Gastrocnemius medialis (tissue), 4 donors: ENCODE measurements around the gene ZCWPW1. TPM values are rescaled to one million over a fixed set of nuclear protein-coding genes. Genes with fewer than 3 reads are reported as not detected.

Experiments
- ATAC-seq, 2 donors: fragments of 150-250 bp; one replicate each; pipeline ENCODE4 v1.9.1; 2016
- DNase-seq, 2 donors: peaks; one replicate each; pipeline ENCODE4 v3.0.0-alpha.2; 2019
- H3K27ac ChIP-seq, 4 donors: fragments of 200-600 bp; sonication (generic); 1 replicate in 1 of 4; 2 replicates in 3 of 4; pipeline ENCODE4 v1.5.1; 2016 to 2018; ENCODE audit warnings: mild to moderate bottlenecking in 2 of 4, moderate library complexity in 1 of 4
- H3K27me3 ChIP-seq, 3 donors: fragments of 200-600 bp; sonication (generic) in 2 of 3; 1 replicate in 1 of 3; 2 replicates in 2 of 3; pipeline versions ENCODE4 v1.5.1 to v1.6.0; 2016 to 2019; ENCODE audit warnings: mild to moderate bottlenecking in 1 of 3, moderate library complexity in 1 of 3
- H3K36me3 ChIP-seq, 2 donors: fragments of 200-600 bp; sonication (generic) in 1 of 2; one replicate each; pipeline ENCODE4 v1.5.1; 2017 to 2018
- H3K4me1 ChIP-seq, 2 donors: fragments of 200-600 bp; sonication (generic) in 1 of 2; one replicate each; pipeline ENCODE4 v1.5.1; 2016 to 2017; ENCODE audit warnings: mild to moderate bottlenecking in 2 of 2
- H3K4me3 ChIP-seq, 4 donors: fragments of 200-600 bp; sonication (generic) in 3 of 4; 1 replicate in 1 of 4; 2 replicates in 3 of 4; pipeline ENCODE4 v1.5.1; 2016 to 2019; ENCODE audit warnings: mild to moderate bottlenecking in 2 of 4
- H3K9me3 ChIP-seq, 3 donors: fragments of 200-600 bp; sonication (generic) in 2 of 3; 1 replicate in 1 of 3; 2 replicates in 2 of 3; pipeline ENCODE4 v1.5.1; 2016 to 2019
- POLR2A ChIP-seq, 2 donors: fragments of 450-650 bp; IDR thresholded peaks; one replicate each; pipeline ENCODE4 v1.6.1; 2017; ENCODE audit warnings: antibody characterized with exemption in 2 of 2, mild to moderate bottlenecking in 2 of 2, moderate library complexity in 2 of 2
- in situ Hi-C, 4 donors: fragments of 200-750 bp; cut with MboI; loops; one replicate each; pipeline versions ENCODE4 v1.15.0 to v1.8.0; 2017; ENCODE audit warnings: low sequenced_read_pairs in 4 of 4
- intact Hi-C: fragments of 100-400 bp; cut with DNase I; formaldehyde crosslinking; loops from one replicate; pipeline ENCODE4 v1.15.1; 2023; ENCODE audit warnings: low total_unique reads
- total RNA-seq, 4 donors: library from RNA; depleted of rRNA; stranded (reverse); fragments of >200 nt; gene quantifications; one replicate each; pipeline versions ENCODE4 v1.1.0 to v1.2.3, GENCODE V29; 2016
- TF ChIP-seq, protein P1 (sequence below), 5 experiments: fragments of 450-650 bp in 3 of 5; fragments of 200-600 bp in 2 of 5; sonication (generic) in 2 of 5; IDR thresholded peaks in 4 of 5; conservative IDR thresholded peaks in 1 of 5; 1 replicate in 4 of 5; 2 replicates in 1 of 5; pipeline ENCODE4 v1.5.1; 2016 to 2019; ENCODE audit warnings: antibody characterized with exemption in 5 of 5, mild to moderate bottlenecking in 3 of 5, moderate library complexity in 3 of 5

ZCWPW1 gene
- total RNA-seq, 4 donors from 2014 or later, result 1.6 to 8.5 (median 2.7) TPM

DNA sequence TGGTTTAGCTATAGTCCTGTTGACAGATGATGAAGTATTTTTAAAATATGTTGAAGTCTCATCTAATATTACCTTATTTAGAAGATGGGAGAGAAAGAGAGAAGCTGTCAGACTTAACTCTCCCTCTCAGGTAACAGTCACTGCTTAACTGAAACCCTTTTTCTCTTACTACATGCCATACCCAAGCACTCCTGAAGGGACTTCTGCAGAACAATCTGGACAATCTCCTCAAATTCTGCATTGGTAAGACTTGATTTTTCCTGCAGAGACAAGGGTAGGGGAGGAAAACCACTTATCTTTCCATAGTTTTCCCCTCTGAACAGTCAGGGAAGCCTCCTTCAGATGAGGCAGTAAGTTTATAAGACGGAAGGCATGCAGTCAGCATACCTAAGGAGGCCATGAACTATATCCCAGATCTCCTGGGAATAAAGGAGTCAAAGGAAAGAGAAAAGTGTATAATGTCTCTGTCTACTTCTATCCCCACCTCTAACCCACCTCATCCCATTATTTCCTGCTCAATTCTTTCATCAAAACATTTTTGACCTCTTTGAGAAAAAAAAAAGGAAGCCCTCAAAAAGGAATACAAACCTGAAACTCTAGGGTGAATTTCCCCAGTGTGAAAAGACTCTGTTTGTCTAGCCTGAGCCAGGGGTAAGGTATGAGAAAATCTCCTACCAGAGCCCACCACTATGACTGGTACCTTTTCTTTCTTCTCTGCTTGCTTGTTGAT is 9.4 kb downstream of the ZCWPW1 start:
- TF ChIP-seq, protein P1, sequence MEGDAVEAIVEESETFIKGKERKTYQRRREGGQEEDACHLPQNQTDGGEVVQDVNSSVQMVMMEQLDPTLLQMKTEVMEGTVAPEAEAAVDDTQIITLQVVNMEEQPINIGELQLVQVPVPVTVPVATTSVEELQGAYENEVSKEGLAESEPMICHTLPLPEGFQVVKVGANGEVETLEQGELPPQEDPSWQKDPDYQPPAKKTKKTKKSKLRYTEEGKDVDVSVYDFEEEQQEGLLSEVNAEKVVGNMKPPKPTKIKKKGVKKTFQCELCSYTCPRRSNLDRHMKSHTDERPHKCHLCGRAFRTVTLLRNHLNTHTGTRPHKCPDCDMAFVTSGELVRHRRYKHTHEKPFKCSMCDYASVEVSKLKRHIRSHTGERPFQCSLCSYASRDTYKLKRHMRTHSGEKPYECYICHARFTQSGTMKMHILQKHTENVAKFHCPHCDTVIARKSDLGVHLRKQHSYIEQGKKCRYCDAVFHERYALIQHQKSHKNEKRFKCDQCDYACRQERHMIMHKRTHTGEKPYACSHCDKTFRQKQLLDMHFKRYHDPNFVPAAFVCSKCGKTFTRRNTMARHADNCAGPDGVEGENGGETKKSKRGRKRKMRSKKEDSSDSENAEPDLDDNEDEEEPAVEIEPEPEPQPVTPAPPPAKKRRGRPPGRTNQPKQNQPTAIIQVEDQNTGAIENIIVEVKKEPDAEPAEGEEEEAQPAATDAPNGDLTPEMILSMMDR (IDR thresholded peaks at IDR 0.05 in 4 of 5, conservative IDR thresholded peaks at IDR 0.05 in 1 of 5), result no peak
- no peak for TF ChIP-seq POLR2A (IDR thresholded peaks at IDR 0.05)
- in situ Hi-C loops, result no loop called here
- Histone ChIP-seq H3K4me1 (no peaks in the 10 kb centered on the region), H3K9me3 (no peaks in the 10 kb centered on the region), H3K27ac (no peak overlapping the region), H3K36me3 (peaks cover 0 to 5% of the 10 kb centered on the region in 2 donors), H3K27me3 (no peaks in the 10 kb centered on the region), H3K4me3 (no peak overlapping the region)
- intact Hi-C loops, result no loop called here
- ATAC-seq, result no peak
- DNase-seq, result no peak

DNA sequence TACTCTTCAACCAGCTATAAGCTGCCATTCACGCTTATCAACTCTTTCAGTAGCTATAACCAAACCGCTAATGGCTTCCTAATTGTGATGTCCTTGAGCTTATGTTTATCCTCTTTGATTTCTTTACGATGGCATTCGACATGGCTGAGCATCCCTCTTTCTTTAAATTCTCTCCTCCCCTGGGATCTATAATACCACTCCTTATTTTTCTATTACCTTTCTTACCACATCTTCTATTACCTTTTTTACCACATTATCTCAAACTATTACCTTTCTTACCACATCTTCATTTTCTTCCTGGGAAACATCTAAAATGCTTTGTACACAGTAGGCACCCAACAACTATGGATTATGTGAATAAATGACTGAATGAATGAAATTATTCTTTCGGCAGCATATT is 13.1 kb downstream of the ZCWPW1 start:
- H3K27ac ChIP-seq, result no peak overlapping the region
- in situ Hi-C loops, result no loop called here

DNA sequence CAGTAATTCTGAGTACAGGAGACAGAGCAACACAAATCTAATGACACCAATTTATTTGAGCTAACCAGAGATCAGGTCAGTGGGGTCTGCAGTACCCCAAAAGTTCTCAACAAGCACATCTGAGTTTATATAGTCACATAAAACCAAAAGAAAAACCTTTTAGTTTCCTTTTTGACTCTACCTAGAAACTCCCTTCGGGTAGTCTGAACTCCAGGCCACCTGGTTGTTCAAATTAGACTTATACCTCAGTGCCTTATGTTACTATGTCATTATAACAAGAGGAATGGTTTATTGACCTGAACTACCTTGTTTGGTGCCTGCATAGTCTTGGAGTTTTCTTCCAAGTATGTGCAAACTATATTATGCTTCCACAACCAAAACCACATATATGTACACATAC is 14.6 kb downstream of the ZCWPW1 start:
- in situ Hi-C loops, result no loop called here
- ATAC-seq (no peak), DNase-seq (no peak)
- Histone ChIP-seq H3K9me3 (no peaks in the 10 kb centered on the region), H3K4me3 (no peak overlapping the region), H3K27ac (no peak overlapping the region), H3K4me1 (no peaks in the 10 kb centered on the region), H3K27me3 (no peaks in the 10 kb centered on the region), H3K36me3 (no peaks in the 10 kb centered on the region)
- TF ChIP-seq, protein P1 (IDR thresholded peaks at IDR 0.05 in 4 of 5, conservative IDR thresholded peaks at IDR 0.05 in 1 of 5), result no peak
- TF ChIP-seq POLR2A (IDR thresholded peaks at IDR 0.05), result no peak
- intact Hi-C loops, result no loop called here

More for the DNA sequence above, 13.1 kb downstream of the ZCWPW1 start:
- H3K27me3 ChIP-seq, result no peaks in the 10 kb centered on the region
- no peak overlapping the region for H3K4me3 ChIP-seq
- no peaks in the 10 kb centered on the region for H3K36me3 ChIP-seq
- intact Hi-C loops, result no loop called here
- TF ChIP-seq, protein P1 (IDR thresholded peaks at IDR 0.05 in 4 of 5, conservative IDR thresholded peaks at IDR 0.05 in 1 of 5), result no peak
- no peak for TF ChIP-seq POLR2A (IDR thresholded peaks at IDR 0.05)
- no peaks in the 10 kb centered on the region for H3K4me1 ChIP-seq
- DNase-seq, result no peak
- no peak for ATAC-seq
- no peaks in the 10 kb centered on the region for H3K9me3 ChIP-seq

DNA sequence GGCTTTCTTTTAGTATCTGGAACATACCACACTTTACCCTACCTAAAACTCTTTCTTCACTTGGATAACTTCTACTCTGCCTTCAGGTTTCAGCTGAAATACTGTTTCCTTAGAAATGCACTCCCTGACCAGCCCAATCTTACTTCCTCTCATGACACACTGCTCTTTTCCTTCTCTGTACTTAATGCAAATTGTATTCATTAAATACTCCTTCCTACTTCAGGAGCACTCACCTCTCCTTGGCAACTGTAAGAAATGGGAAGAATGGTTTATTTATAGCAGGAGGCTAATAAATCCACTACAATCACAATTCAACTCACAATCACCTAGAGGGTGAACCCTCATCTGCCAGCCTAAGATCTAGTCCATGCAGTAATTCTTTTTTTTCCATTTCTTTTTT is 15.2 kb downstream of the ZCWPW1 start:
- Histone ChIP-seq H3K4me1 (no peaks in the 10 kb centered on the region), H3K27ac (no peak overlapping the region), H3K27me3 (no peaks in the 10 kb centered on the region), H3K36me3 (no peaks in the 10 kb centered on the region), H3K9me3 (no peaks in the 10 kb centered on the region), H3K4me3 (no peak overlapping the region)
- intact Hi-C loops, result no loop called here
- no peak for DNase-seq
- in situ Hi-C loops, result no loop called here
- ATAC-seq, result no peak
- TF ChIP-seq POLR2A (IDR thresholded peaks at IDR 0.05), result no peak
- TF ChIP-seq, protein P1 (IDR thresholded peaks at IDR 0.05 in 4 of 5, conservative IDR thresholded peaks at IDR 0.05 in 1 of 5), result no peak

DNA sequence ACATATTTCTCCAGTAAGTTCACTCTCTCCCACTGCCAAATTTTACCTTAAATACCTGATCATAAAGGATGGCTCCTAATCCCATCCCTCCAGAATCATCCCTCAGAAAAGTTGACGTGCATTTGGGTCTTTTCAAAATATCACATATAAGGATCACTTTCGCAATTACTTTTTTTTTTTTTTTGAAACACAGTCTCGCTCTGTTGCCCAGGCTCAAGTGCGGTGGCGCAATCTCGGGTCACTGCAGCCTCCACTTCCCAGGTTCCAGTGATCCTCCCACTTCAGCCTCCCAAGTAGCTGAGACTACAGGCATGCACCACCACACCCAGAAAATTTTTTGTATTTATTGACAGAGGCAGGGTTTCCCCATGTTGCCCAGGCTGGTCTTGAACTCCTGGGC is 17.4 kb downstream of the ZCWPW1 start:
- TF ChIP-seq POLR2A (IDR thresholded peaks at IDR 0.05), result no peak
- TF ChIP-seq, protein P1 (IDR thresholded peaks at IDR 0.05 in 4 of 5, conservative IDR thresholded peaks at IDR 0.05 in 1 of 5), result no peak
- Histone ChIP-seq H3K4me1 (no peaks in the 10 kb centered on the region), H3K4me3 (no peak overlapping the region), H3K9me3 (no peaks in the 10 kb centered on the region), H3K36me3 (no peaks in the 10 kb centered on the region), H3K27me3 (no peaks in the 10 kb centered on the region), H3K27ac (no peak overlapping the region)
- DNase-seq, result no peak
- ATAC-seq, result no peak
- in situ Hi-C loops, result no loop called here
- intact Hi-C loops, result no loop called here
